Measurements from ENCODE around the gene KATNA1. TPM values are rescaled to one million over a fixed set of nuclear protein-coding genes. Genes with fewer than 3 reads are reported as not detected.

KATNA1 gene
- total and polyA plus RNA-seq, 9 of the 15 experiments (the other 6 are each of a cell fraction or from before 2014, with no cell fraction given) = 22.5 to 76.9 (median 45.0) TPM

- TF ChIP-seq ZEB2 (IDR thresholded peaks at IDR 0.05) (no peak), CTCF (IDR thresholded peaks at IDR 0.05 in 2 of 3, conservative IDR thresholded peaks at IDR 0.05 in 1 of 3; ENCODE audit: insufficient read depth in 2 of 3, low read depth in 1 of 3, low read length in 3 of 3) (no peak), HMG20B (CRISPR knock-in tag; IDR thresholded peaks at IDR 0.05) (no peak), ETV1 (tag; conservative IDR thresholded peaks at IDR 0.05; ENCODE audit: low read depth) (no peak), CREB3 (tag; conservative IDR thresholded peaks at IDR 0.05; ENCODE audit: low read depth) (no peak), HBP1 (CRISPR knock-in tag; IDR thresholded peaks at IDR 0.05) (no peak)
Measured at GRCh38 chr6:149558029-149558428, 90.5 kb downstream of the KATNA1 start (continued).
